Fibroblast of lung (primary cell): ENCODE results near the gene ARHGAP6.

Source experiments
- CTCF ChIP-seq, 2 donors: IDR thresholded peaks in 1 of 2; conservative IDR thresholded peaks in 1 of 2; 1 replicate in 1 of 2; 2 replicates in 1 of 2; pipeline ENCODE4 v1.5.1; 2011 to 2012; ENCODE audit warnings: low read length in 2 of 2, control low read depth in 1 of 2, inconsistent platforms in 1 of 2, low read depth in 1 of 2, mild to moderate bottlenecking in 1 of 2
- EZH2 ChIP-seq: IDR thresholded peaks from 2 replicates; pipeline ENCODE4 v1.5.1; 2012; ENCODE audit warnings: low read length, control low read depth, mild to moderate bottlenecking; ENCODE audit errors: missing control alignments

DNA sequence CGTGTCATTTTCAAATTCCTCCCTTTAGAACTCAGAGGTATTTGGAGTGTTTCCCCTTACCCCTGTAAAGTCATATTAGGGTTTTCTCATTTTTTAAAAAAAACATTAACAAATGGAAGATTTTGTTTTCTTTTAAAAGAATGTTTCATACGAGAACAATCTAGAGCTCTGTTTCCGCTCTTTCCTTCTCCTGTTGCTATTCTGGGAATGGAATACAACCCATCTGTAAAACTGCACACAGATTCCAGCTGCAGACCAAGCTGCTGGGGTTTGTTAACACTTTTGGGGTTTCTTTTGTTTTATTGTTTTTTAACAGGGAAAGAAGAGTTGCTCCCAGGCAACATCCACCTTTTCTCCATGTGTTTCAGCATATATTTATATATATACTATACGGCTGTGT, 493.3 kb downstream of the ARHGAP6 start:
- TF ChIP-seq EZH2 (no peak), CTCF (conservative IDR thresholded peaks at IDR 0.05 in 1 of 2, IDR thresholded peaks at IDR 0.05 in 1 of 2; ENCODE audit: low read depth in 1 of 2, low read length in 2 of 2) (no peak)
